HG02840 (cell line): Measurements from ENCODE around the gene EID1.
"Not testable (repeated sequence)": the region's sequence is repeated elsewhere in the genome, so short reads cannot be mapped to it uniquely, and the experiment has no call there.

Experiments used
- ATAC-seq: cut with Tn5 transposase; IDR thresholded peaks from one replicate; pipeline ENCODE4 v1.9.1; 2021; ENCODE audit warnings: mild to moderate bottlenecking, moderate library complexity, moderate number of reproducible peaks; ENCODE audit not compliant: unreplicated experiment, low FRiP score

Gene EID1

GRCh38 chr15:48905216-48905615 is 27.3 kb downstream of the EID1 start:
- no peak for ATAC-seq

GRCh38 chr15:48905847-48906246 is 27.9 kb downstream of the EID1 start:
- ATAC-seq, result no peak

GRCh38 chr15:48909313-48909712 is 31.4 kb downstream of the EID1 start:
- ATAC-seq, result not testable (repeated sequence)

- ATAC-seq, result not testable (repeated sequence)
Observed at GRCh38 chr15:48910554-48910953, 32.6 kb downstream of the EID1 start.

- ATAC-seq, result no peak
Observed at GRCh38 chr15:48913141-48913540, 35.2 kb downstream of the EID1 start.

- no peak for ATAC-seq
Observed at GRCh38 chr15:48914717-48915116, 36.8 kb downstream of the EID1 start.

- no peak for ATAC-seq
Observed at GRCh38 chr15:48915861-48916260, 37.9 kb downstream of the EID1 start.

- ATAC-seq, result no peak
Observed at GRCh38 chr15:48916721-48917120, 38.8 kb downstream of the EID1 start.

GRCh38 chr15:48922046-48922445 is 44.1 kb downstream of the EID1 start:
- no peak for ATAC-seq

GRCh38 chr15:48924528-48925393 is 46.8 kb downstream of the EID1 start:
- ATAC-seq, result no peak

- ATAC-seq, result no peak
Observed at GRCh38 chr15:48925714-48926223, 47.8 kb downstream of the EID1 start.

GRCh38 chr15:48928877-48929538 is 51.1 kb downstream of the EID1 start:
- no peak for ATAC-seq

GRCh38 chr15:48929661-48930060 is 51.7 kb downstream of the EID1 start:
- ATAC-seq, result no peak
